ENCODE results near the gene LDOC1. TPM values are rescaled to one million over a fixed set of nuclear protein-coding genes. Genes with fewer than 3 reads are reported as not detected.
A peak's percentile ranks its signal among the peaks of the same experiment; 100 is the strongest.

LDOC1 gene
- polyA plus RNA-seq (2012; rRNA removed), result 15.3 and 33.3 TPM in 2 replicates
- 20.2 and 24.5 TPM in 2 replicates for polyA plus RNA-seq (2012; cell fraction: cytosol; rRNA removed)
- polyA plus RNA-seq (2012; cell fraction: nucleus; rRNA removed), result 27.8 and 60.9 TPM in 2 replicates

GRCh38 chrX:141176586-141177451 lies at the start of gene LDOC1:
Gene LDOC1 (minus strand): TSS chrX:141177129. CDS start chrX:141177021, 108 bp downstream.
- CTCF ChIA-PET, result no interaction called here
- Histone ChIP-seq H3K9me2 (no peaks in the 10 kb centered on the region), H3K9me3 (no peaks in the 10 kb centered on the region), H2AFZ (ENCODE audit: low read depth) (peak within 1 kb of the TSS; percentile 79), H3K27ac (ENCODE audit: low read depth in 2 of 2, low read length in 1 of 2) (peak within 1 kb of the TSS in 1 of 2 experiments; percentile 48; a peak in 1 of 4 replicates), H3F3A (replicated peaks; ENCODE audit: insufficient read depth) (no peaks in the 10 kb centered on the region), H3K79me2 (ENCODE audit: insufficient read depth) (no peaks in the 10 kb centered on the region; the same call in 1 of the 2 replicates), H3K4me1 (ENCODE audit: control insufficient read depth in 1 of 2, insufficient read depth in 2 of 2, low read depth in 1 of 2, low read length in 1 of 2) (peaks cover 0 to 3% of the 10 kb centered on the region in 2 experiments; a peak in 1 of 4 replicates), H3K4me3 (ENCODE audit: low read depth in 2 of 2, low read length in 1 of 2) (peak within 1 kb of the TSS; percentile 59 to 69), H3K9ac (peak within 1 kb of the TSS; percentile 70), H3K4me2 (peak within 1 kb of the TSS; percentile 82), H4K20me1 (ENCODE audit: insufficient read depth) (no peaks in the 10 kb centered on the region), H3K36me3 (replicated peaks in 1 of 2; ENCODE audit: control insufficient read depth in 1 of 2, insufficient read depth in 2 of 2, low read length in 1 of 2) (no peaks in the 10 kb centered on the region), H3K27me3 (ENCODE audit: insufficient read depth) (no peaks in the 10 kb centered on the region)
- POLR2A ChIA-PET, result no interaction called here
- 31% methylated on average over 41 of the region's 83 CpGs for WGBS (ENCODE audit: low lambda C conversion rate)
- TF ChIP-seq NRF1 (IDR thresholded peaks at IDR 0.05; ENCODE audit: low read depth, low read length), result peak; percentile 58
- TF ChIP-seq MAX (IDR thresholded peaks at IDR 0.05; ENCODE audit: low read depth), result peak; percentile 23; the same call in 1 of the 2 replicates
- TF ChIP-seq REST (IDR thresholded peaks at IDR 0.05; ENCODE audit: low read depth, low read length), result no peak
- TF ChIP-seq POLR2AphosphoS5 (IDR thresholded peaks at IDR 0.05; ENCODE audit: low read depth, low read length), result 0 out of 2 replicates have a peak, but pooled peaks have one; percentile 36
- TF ChIP-seq MXI1 (IDR thresholded peaks at IDR 0.05; ENCODE audit: low read depth, low read length), result no peak
- TF ChIP-seq CTCF (IDR thresholded peaks at IDR 0.05), result no peak
- TF ChIP-seq FOXM1 (IDR thresholded peaks at IDR 0.05; ENCODE audit: low read depth), result no peak
- TF ChIP-seq CHD2 (IDR thresholded peaks at IDR 0.05; ENCODE audit: low read length, partially characterized antibody), result no peak
- no peak for TF ChIP-seq IRF3 (IDR thresholded peaks at IDR 0.05; ENCODE audit: low read depth, low read length)
- TF ChIP-seq, protein P1, sequence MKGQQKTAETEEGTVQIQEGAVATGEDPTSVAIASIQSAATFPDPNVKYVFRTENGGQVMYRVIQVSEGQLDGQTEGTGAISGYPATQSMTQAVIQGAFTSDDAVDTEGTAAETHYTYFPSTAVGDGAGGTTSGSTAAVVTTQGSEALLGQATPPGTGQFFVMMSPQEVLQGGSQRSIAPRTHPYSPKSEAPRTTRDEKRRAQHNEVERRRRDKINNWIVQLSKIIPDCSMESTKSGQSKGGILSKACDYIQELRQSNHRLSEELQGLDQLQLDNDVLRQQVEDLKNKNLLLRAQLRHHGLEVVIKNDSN (IDR thresholded peaks at IDR 0.05; ENCODE audit: borderline replicate concordance, low read depth), result no peak
- no peak for TF ChIP-seq SMC3 (IDR thresholded peaks at IDR 0.05; ENCODE audit: low read depth, low read length)
- TF ChIP-seq TAF1 (IDR thresholded peaks at IDR 0.05; ENCODE audit: borderline replicate concordance, low read depth, low read length), result 0 out of 2 replicates have a peak, but pooled peaks have one; percentile 7
- DNase-seq, result peak; percentile 92
